Transverse colon (tissue), 4 donors: ENCODE results near the gene PRKCB. TPM values are rescaled to one million over a fixed set of nuclear protein-coding genes. Genes with fewer than 3 reads are reported as not detected.

Experiments
- DNase-seq: peaks from one replicate; pipeline ENCODE4 v3.0.0-alpha.2; 2019
- H3K27ac ChIP-seq, 4 donors: fragments of 200-600 bp; sonication (generic); 2 replicates each; pipeline ENCODE4 v1.5.1; 2016 to 2018; ENCODE audit warnings: inconsistent platforms in 4 of 4
- H3K27me3 ChIP-seq: fragments of 200-600 bp; sonication (generic); 2 replicates; pipeline ENCODE4 v1.5.1; 2017; ENCODE audit warnings: inconsistent platforms
- H3K36me3 ChIP-seq, 4 donors: fragments of 200-600 bp; sonication (generic); 2 replicates each; pipeline ENCODE4 v1.5.1; 2017 to 2019; ENCODE audit warnings: inconsistent platforms in 4 of 4
- H3K4me1 ChIP-seq, 4 donors: fragments of 200-600 bp; sonication (generic); 2 replicates each; pipeline ENCODE4 v1.5.1; 2017 to 2020; ENCODE audit warnings: inconsistent platforms in 4 of 4
- H3K4me3 ChIP-seq, 4 donors: fragments of 200-600 bp; sonication (generic); 1 replicate in 1 of 4; 2 replicates in 3 of 4; pipeline versions ENCODE4 v1.5.1 to v1.6.1; 2017 to 2019; ENCODE audit warnings: inconsistent platforms in 4 of 4
- H3K9me3 ChIP-seq, 2 donors: fragments of 200-600 bp; sonication (generic); 2 replicates each; pipeline ENCODE4 v1.5.1; 2017 to 2019; ENCODE audit warnings: inconsistent platforms in 2 of 2
- CTCF ChIP-seq, 5 experiments: fragments of 200-600 bp in 3 of 5; fragments of 450-650 bp in 2 of 5; sonication (generic) in 3 of 5; IDR thresholded peaks; 1 replicate in 2 of 5; 2 replicates in 3 of 5; pipeline ENCODE4 v1.5.1; 2016 to 2017; ENCODE audit warnings: antibody characterized with exemption in 5 of 5, inconsistent platforms in 3 of 5, mild to moderate bottlenecking in 2 of 5, moderate library complexity in 1 of 5
- EP300 ChIP-seq: sonication (generic); formaldehyde crosslinking; IDR thresholded peaks from one replicate; pipeline ENCODE4 v1.6.1; 2017; ENCODE audit warnings: antibody characterized with exemption, low read depth
- POLR2A ChIP-seq: fragments of 450-650 bp; IDR thresholded peaks from one replicate; pipeline ENCODE4 v1.6.1; 2016; ENCODE audit warnings: antibody characterized with exemption, mild to moderate bottlenecking, moderate library complexity
- POLR2AphosphoS5 ChIP-seq, 3 donors: sonication (generic); formaldehyde crosslinking; IDR thresholded peaks; one replicate each; pipeline ENCODE4 v1.6.1; 2016; ENCODE audit warnings: antibody characterized with exemption in 3 of 3
- WGBS, 2 donors: methylation state at CpG; one replicate each; pipeline ENCODE4 v1.1.5; 2018; ENCODE audit warnings: low coverage in 1 of 2; 5-methylcytosine and 5-hydroxymethylcytosine counted together
- in situ Hi-C, 4 donors: fragments of 200-750 bp; cut with MboI; loops; one replicate each; pipeline versions ENCODE4 v1.15.0 to v1.15.1; 2017; ENCODE audit warnings: low sequenced_read_pairs in 3 of 4, low pct_ligation_motif_present in 1 of 4, low pct_unique_long_range_greater_than_20kb in 1 of 4
- intact Hi-C: fragments of 100-400 bp; cut with DNase I; formaldehyde crosslinking; loops from one replicate; pipeline ENCODE4 v1.15.1; 2023; ENCODE audit warnings: low total_unique reads
- total RNA-seq, 4 donors: library from RNA; depleted of rRNA; stranded (reverse); fragments of >200 nt; gene quantifications; one replicate each; pipeline ENCODE4 v1.1.0, GENCODE V29; 2016

PRKCB gene
- total RNA-seq, 4 donors from 2014 or later, result 9.0 to 28.3 (median 15.2) TPM

GRCh38 chr16:24075931-24076716 is 240.3 kb downstream of the PRKCB start:
- no peak for DNase-seq
- Histone ChIP-seq H3K4me3 (no peak overlapping the region), H3K4me1 (no peaks in the 10 kb centered on the region), H3K27ac (no peak overlapping the region), H3K27me3 (no peaks in the 10 kb centered on the region), H3K9me3 (no peaks in the 10 kb centered on the region), H3K36me3 (no peaks in the 10 kb centered on the region)
- TF ChIP-seq POLR2A (no peak), CTCF (IDR thresholded peaks at IDR 0.05) (no peak), POLR2AphosphoS5 (IDR thresholded peaks at IDR 0.05) (no peak)
- intact Hi-C loops, result no loop called here
- 35 to 52% methylated on average over 4 to 6 of the region's 6 CpGs for WGBS, 2 donors
- in situ Hi-C loops, result no loop called here

GRCh38 chr16:24077292-24077691 is 241.5 kb downstream of the PRKCB start:
- Histone ChIP-seq H3K4me1 (no peaks in the 10 kb centered on the region), H3K4me3 (no peak overlapping the region), H3K27ac (no peak overlapping the region), H3K9me3 (no peaks in the 10 kb centered on the region), H3K27me3 (no peaks in the 10 kb centered on the region), H3K36me3 (no peaks in the 10 kb centered on the region)
- WGBS, 2 donors, result 84 to 100% methylated on average over 1 of the region's 1 CpG
- intact Hi-C loops, result no loop called here
- in situ Hi-C loops, result no loop called here
- no peak for TF ChIP-seq CTCF (IDR thresholded peaks at IDR 0.05)
- TF ChIP-seq EP300, result no peak
- TF ChIP-seq POLR2AphosphoS5 (IDR thresholded peaks at IDR 0.05), result no peak
- no peak for TF ChIP-seq POLR2A
- DNase-seq, result no peak

GRCh38 chr16:24077966-24078365 is 242.2 kb downstream of the PRKCB start:
- 88% methylated on average over 8 of the region's 8 CpGs; no CpG with 5 or more reads in 1 of the 2 donors for WGBS, 2 donors
- no peaks in the 10 kb centered on the region for H3K9me3 ChIP-seq
- no peak for DNase-seq
- H3K4me1 ChIP-seq, result no peaks in the 10 kb centered on the region
- no peaks in the 10 kb centered on the region for H3K36me3 ChIP-seq
- intact Hi-C loops, result no loop called here
- in situ Hi-C loops, result no loop called here
- H3K27ac ChIP-seq, result no peak overlapping the region
- TF ChIP-seq EP300 (no peak), POLR2A (no peak), CTCF (IDR thresholded peaks at IDR 0.05) (no peak), POLR2AphosphoS5 (IDR thresholded peaks at IDR 0.05) (no peak)
- H3K27me3 ChIP-seq, result no peaks in the 10 kb centered on the region
- no peak overlapping the region for H3K4me3 ChIP-seq

- no peaks in the 10 kb centered on the region for H3K36me3 ChIP-seq
- no peak overlapping the region for H3K4me3 ChIP-seq
- H3K9me3 ChIP-seq, result peaks cover 0 to 3% of the 10 kb centered on the region in 2 donors
- 60 to 70% methylated on average over 1 to 5 of the region's 5 CpGs for WGBS, 2 donors
- intact Hi-C loops (no loop called here), in situ Hi-C loops (no loop called here)
- no peak for DNase-seq
- no peaks in the 10 kb centered on the region for H3K4me1 ChIP-seq
- H3K27ac ChIP-seq, result no peak overlapping the region
- H3K27me3 ChIP-seq, result no peaks in the 10 kb centered on the region
- TF ChIP-seq EP300 (no peak), CTCF (IDR thresholded peaks at IDR 0.05) (no peak), POLR2A (no peak)
These were observed 249.9 kb downstream of the PRKCB start for GRCh38 chr16:24085666-24086065.
